Peyer's patch (tissue), 4 donors: Measurements from ENCODE around the gene SLC35A4.

ENCODE experiments used
- POLR2A ChIP-seq, 2 donors: fragments of 450-650 bp; IDR thresholded peaks; one replicate each; pipeline ENCODE4 v1.5.1; 2017; ENCODE audit warnings: antibody characterized with exemption in 2 of 2, mild to moderate bottlenecking in 2 of 2, moderate library complexity in 2 of 2
- TF ChIP-seq, protein P1 (sequence below), 6 experiments: fragments of 450-650 bp in 4 of 6; fragments of 200-600 bp in 2 of 6; sonication (generic) in 1 of 6; IDR thresholded peaks; one replicate each; pipeline ENCODE4 v1.5.1; 2017 to 2019; ENCODE audit warnings: antibody characterized with exemption in 6 of 6, mild to moderate bottlenecking in 3 of 6, moderate library complexity in 1 of 6

DNA sequence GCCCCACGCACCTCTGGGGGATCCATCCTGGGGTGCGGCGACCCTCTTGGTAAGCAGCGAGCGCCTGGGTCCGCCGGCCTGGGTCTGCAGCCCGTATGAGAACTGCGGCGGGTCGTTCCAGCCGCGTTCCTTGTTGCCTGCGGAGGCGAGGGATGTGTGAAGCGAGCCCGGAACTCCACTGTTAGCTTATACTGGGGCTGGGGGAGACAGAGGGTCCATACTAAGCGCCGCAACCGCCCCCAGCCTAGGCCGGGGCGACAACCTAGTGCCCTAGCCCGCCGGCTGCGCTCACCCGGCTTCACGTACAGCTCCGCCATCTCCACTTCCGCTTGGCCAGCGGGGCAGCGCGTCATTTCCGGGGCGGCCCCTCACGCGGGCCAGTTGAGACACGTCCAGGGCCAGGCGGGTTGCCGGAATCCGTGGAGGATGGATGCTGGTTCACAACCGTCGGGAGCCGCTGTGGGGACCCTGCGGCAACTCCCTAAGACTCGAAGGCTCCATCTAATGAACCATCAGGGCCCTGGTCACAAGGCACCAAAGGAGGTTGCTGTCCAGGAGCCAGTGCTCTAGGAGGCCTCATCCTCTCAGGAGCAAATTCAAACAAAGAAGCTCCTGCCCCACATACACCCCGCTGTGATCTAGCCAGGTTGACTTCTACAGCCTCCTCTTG, 7.4 kb upstream of the SLC35A4 start, which contains the start of gene SRA1:
- TF ChIP-seq POLR2A (IDR thresholded peaks at IDR 0.05) = peak; percentile 87 to 95
- TF ChIP-seq, protein P1, sequence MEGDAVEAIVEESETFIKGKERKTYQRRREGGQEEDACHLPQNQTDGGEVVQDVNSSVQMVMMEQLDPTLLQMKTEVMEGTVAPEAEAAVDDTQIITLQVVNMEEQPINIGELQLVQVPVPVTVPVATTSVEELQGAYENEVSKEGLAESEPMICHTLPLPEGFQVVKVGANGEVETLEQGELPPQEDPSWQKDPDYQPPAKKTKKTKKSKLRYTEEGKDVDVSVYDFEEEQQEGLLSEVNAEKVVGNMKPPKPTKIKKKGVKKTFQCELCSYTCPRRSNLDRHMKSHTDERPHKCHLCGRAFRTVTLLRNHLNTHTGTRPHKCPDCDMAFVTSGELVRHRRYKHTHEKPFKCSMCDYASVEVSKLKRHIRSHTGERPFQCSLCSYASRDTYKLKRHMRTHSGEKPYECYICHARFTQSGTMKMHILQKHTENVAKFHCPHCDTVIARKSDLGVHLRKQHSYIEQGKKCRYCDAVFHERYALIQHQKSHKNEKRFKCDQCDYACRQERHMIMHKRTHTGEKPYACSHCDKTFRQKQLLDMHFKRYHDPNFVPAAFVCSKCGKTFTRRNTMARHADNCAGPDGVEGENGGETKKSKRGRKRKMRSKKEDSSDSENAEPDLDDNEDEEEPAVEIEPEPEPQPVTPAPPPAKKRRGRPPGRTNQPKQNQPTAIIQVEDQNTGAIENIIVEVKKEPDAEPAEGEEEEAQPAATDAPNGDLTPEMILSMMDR (IDR thresholded peaks at IDR 0.05) = no peak
